ENCODE data around the gene DNAI4. TPM values are rescaled to one million over a fixed set of nuclear protein-coding genes. Genes with fewer than 3 reads are reported as not detected.

The DNAI4 gene
- polyA plus RNA-seq, 1 donor (not counting 4 experiments of a cell fraction or from before 2014, with no cell fraction given) = 4.1 TPM

DNA sequence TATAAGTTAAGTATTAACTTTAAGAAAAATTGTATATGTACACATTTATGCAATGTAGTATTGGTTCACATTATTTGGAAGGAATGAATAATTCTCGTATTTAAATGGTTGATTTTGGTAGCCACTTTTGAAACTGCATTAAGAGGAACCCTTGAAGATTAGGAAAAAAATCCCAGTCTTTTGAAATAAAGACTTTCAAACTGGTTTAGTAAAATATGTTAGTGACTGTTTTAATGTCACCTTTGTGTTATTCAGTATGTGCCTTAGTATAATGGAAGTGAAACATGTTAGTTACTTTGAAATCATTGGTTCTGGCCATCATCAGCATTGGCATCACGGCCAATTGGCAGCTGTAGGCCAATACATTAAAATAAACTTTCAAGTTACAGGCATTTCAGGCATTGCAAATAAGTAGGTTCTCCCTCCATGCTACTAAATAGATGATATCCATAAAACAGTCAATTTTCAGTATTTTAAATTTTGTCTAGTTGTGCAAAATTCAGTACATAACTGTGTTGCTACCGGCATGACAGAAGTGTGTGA, 4.6 kb upstream of the DNAI4 start:
- H3K4me3 ChIP-seq (ENCODE audit: control insufficient read depth in 2 of 3, extremely low read depth in 1 of 3, insufficient read depth in 2 of 3, low read depth in 1 of 3, low read length in 3 of 3) = peak overlapping the region; percentile 79 to 95 (median 94)
- H3K27ac ChIP-seq (ENCODE audit: control insufficient read depth, insufficient read depth, low read length) = peak overlapping the region; percentile 86
- H3K9ac ChIP-seq (ENCODE audit: control insufficient read depth, extremely low read depth, insufficient read depth, low read length) = peak overlapping the region; percentile 91
- H3K9me1 ChIP-seq (ENCODE audit: control insufficient read depth, extremely low read depth, insufficient read depth, low read length) = no peaks in the 10 kb centered on the region
- H4K20me1 ChIP-seq (ENCODE audit: control insufficient read depth, extremely low read depth, insufficient read depth, low read length) = peaks cover 5% of the 10 kb centered on the region
- H3K4me2 ChIP-seq (ENCODE audit: control insufficient read depth, extremely low read depth, insufficient read depth, low read depth, low read length) = peak overlapping the region; percentile 94
- dilution Hi-C loops (cut with MboI; ENCODE audit: extremely low pct_ligation_motif_present, low sequenced_read_pairs) = no loop called here
- peak overlapping the region; percentile 87 for H2AFZ ChIP-seq (ENCODE audit: control insufficient read depth, low read length)
- H3K36me3 ChIP-seq (ENCODE audit: control insufficient read depth in 2 of 2, extremely low read depth in 1 of 2, insufficient read depth in 2 of 2, low read length in 2 of 2) = no peaks in the 10 kb centered on the region
- peaks cover 31% of the 10 kb centered on the region for H3K4me1 ChIP-seq (ENCODE audit: control insufficient read depth, extremely low read depth, insufficient read depth, low read length)
- DNase-seq (ENCODE audit: low read depth, low spot score) (no peak), FAIRE-seq (no peak)
- H3K79me2 ChIP-seq (ENCODE audit: control insufficient read depth, insufficient read depth, low read length) = peaks cover 82% of the 10 kb centered on the region
- H3K27me3 ChIP-seq (ENCODE audit: control insufficient read depth, extremely low read depth, insufficient read depth, low read length) = no peaks in the 10 kb centered on the region
- TF ChIP-seq, protein P1, sequence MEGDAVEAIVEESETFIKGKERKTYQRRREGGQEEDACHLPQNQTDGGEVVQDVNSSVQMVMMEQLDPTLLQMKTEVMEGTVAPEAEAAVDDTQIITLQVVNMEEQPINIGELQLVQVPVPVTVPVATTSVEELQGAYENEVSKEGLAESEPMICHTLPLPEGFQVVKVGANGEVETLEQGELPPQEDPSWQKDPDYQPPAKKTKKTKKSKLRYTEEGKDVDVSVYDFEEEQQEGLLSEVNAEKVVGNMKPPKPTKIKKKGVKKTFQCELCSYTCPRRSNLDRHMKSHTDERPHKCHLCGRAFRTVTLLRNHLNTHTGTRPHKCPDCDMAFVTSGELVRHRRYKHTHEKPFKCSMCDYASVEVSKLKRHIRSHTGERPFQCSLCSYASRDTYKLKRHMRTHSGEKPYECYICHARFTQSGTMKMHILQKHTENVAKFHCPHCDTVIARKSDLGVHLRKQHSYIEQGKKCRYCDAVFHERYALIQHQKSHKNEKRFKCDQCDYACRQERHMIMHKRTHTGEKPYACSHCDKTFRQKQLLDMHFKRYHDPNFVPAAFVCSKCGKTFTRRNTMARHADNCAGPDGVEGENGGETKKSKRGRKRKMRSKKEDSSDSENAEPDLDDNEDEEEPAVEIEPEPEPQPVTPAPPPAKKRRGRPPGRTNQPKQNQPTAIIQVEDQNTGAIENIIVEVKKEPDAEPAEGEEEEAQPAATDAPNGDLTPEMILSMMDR (optimal IDR thresholded peaks at IDR 0.05 in 1 of 3, IDR thresholded peaks at IDR 0.05 in 1 of 3, conservative IDR thresholded peaks at IDR 0.05 in 1 of 3; ENCODE audit: extremely low read depth in 1 of 3, insufficient read depth in 2 of 3, low read length in 3 of 3) = no peak
- no peak for TF ChIP-seq EZH2 (IDR thresholded peaks at IDR 0.05; ENCODE audit: low read length)
- no peaks in the 10 kb centered on the region for H3K9me3 ChIP-seq (ENCODE audit: control insufficient read depth, low read depth, low read length)

DNA sequence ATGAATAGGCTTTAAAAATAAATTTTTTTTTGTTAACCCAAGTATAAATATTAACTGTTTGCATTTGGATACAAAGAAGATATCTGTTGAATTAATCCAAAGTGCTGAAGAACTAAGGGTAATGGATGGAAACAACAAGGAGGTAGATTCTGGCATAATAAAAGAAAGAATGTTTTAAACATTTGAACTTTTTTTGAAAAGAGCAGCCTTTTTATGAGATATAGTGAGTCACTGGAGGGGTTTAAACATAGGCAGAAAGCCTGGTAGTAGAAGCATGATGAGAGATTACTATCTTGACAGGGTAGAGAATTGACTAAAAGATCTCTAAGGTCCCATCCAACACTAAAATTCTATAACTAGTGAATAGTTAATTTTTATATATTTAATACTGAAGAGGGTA, 2.9 kb upstream of the DNAI4 start:
- TF ChIP-seq, protein P1 (optimal IDR thresholded peaks at IDR 0.05 in 1 of 3, IDR thresholded peaks at IDR 0.05 in 1 of 3, conservative IDR thresholded peaks at IDR 0.05 in 1 of 3; ENCODE audit: extremely low read depth in 1 of 3, insufficient read depth in 2 of 3, low read length in 3 of 3) = no peak
- TF ChIP-seq EZH2 (IDR thresholded peaks at IDR 0.05; ENCODE audit: low read length) = no peak
- Histone ChIP-seq H3K4me3 (ENCODE audit: control insufficient read depth in 2 of 3, extremely low read depth in 1 of 3, insufficient read depth in 2 of 3, low read depth in 1 of 3, low read length in 3 of 3) (no peak overlapping the region), H3K27me3 (ENCODE audit: control insufficient read depth, extremely low read depth, insufficient read depth, low read length) (no peaks in the 10 kb centered on the region), H2AFZ (ENCODE audit: control insufficient read depth, low read length) (no peak overlapping the region), H3K79me2 (ENCODE audit: control insufficient read depth, insufficient read depth, low read length) (peaks cover 78% of the 10 kb centered on the region), H3K9me3 (ENCODE audit: control insufficient read depth, low read depth, low read length) (no peaks in the 10 kb centered on the region), H4K20me1 (ENCODE audit: control insufficient read depth, extremely low read depth, insufficient read depth, low read length) (peaks cover 2% of the 10 kb centered on the region), H3K9me1 (ENCODE audit: control insufficient read depth, extremely low read depth, insufficient read depth, low read length) (no peaks in the 10 kb centered on the region), H3K9ac (ENCODE audit: control insufficient read depth, extremely low read depth, insufficient read depth, low read length) (no peak overlapping the region), H3K36me3 (ENCODE audit: control insufficient read depth in 2 of 2, extremely low read depth in 1 of 2, insufficient read depth in 2 of 2, low read length in 2 of 2) (no peaks in the 10 kb centered on the region), H3K4me1 (ENCODE audit: control insufficient read depth, extremely low read depth, insufficient read depth, low read length) (peaks cover 28% of the 10 kb centered on the region), H3K27ac (ENCODE audit: control insufficient read depth, insufficient read depth, low read length) (no peak overlapping the region), H3K4me2 (ENCODE audit: control insufficient read depth, extremely low read depth, insufficient read depth, low read depth, low read length) (no peak overlapping the region)
- dilution Hi-C loops (cut with MboI; ENCODE audit: extremely low pct_ligation_motif_present, low sequenced_read_pairs) = no loop called here
- no peak for FAIRE-seq
- DNase-seq (ENCODE audit: low read depth, low spot score) = no peak
